Putamen (tissue), 1 donor: ENCODE measurements around the gene SRC.

Source experiments
- DNase-seq: peaks from one replicate; pipeline ENCODE4 v3.0.0-alpha.2; 2016; ENCODE audit warnings: low spot score

SRC gene

DNA sequence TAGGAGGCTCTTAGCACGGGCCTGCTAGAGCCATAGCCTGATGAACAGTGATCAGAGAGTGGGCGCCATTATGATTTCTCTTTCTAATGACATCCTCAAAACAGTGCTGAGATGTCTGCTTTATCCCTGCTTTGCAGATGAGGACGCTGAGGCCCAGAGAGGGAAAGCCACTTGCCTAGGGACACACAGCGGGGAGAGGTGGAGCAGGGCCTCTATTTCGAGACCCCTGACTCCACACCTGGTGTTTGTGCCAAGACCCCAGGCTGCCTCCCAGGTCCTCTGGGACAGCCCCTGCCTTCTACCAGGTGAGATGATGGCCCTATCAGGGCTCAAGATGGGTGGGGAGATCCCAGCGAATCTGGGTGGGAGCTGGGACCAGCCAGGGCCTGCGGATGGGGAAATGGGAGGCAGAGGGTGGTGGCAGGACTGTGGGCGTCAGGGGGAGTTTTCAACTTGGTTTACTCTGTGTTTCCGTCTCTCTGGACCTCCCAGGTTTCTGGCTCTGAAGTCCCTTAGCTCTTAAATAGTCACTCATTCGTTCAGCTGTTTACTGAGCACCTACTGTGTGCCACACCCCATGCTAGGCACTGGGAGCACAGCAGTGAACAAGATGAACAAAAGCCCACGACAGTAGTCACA lies 36.7 kb downstream of the SRC start:
- no peak for DNase-seq

DNA sequence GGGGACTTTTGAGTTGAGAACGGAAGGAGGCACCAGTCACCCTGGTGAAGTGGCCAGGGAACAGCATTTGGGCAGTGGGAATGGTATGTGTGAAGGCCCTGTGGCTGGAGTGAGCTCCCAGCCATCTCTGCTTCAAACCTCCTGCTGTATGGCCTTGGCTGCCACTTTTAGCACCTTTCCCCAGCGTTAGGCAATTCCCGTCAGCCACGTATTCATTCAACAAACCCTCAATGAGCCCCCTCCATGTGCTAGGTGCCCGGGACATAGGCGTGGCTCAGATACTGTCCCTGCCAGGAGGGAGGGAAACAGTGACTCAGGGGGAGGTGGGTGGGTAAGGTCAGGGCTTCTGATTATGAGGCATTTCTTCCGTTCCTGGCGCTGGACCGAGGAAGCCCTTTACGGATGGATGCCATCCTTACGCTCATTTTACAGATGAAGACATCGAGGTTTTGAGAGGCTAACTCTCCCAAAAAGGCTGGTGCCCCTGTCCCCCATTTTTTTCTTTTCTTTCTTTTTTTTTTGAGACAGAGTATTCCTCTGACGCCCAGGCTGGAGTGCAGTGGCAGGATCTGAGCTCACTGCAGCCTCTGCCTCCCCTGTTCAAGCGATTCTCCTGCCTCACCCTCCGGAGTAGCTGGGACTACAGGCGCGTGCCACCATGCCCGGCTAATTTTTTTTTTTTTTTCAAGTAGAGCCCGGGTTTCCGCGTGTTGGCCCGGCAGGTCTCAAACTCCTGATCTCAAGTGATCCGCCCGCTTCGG lies 37.5 kb downstream of the SRC start:
- no peak for DNase-seq

DNA sequence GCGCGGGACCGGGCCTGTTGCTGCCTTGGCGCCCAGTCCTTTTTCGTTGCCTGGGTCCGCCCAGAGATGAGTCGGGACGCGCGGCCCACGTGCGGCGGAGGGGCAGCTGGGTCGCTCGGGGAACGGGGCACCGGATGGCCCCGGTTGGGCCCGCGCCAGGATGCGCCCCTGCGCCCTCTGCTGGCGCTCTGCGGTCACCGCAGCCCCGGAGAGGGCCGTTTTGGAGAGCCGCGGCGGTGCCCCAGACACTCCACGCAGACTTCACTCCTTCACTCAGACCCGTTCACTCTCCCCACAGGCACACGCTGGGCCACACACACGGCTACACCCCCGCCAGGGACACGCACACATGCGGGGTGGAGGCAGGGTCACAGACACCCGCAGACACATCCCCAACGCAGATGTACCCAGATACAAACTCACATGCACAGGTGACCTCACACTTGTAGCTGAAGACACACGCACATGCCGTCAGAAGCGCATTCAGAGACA lies 38.8 kb downstream of the SRC start:
- no peak for DNase-seq

DNA sequence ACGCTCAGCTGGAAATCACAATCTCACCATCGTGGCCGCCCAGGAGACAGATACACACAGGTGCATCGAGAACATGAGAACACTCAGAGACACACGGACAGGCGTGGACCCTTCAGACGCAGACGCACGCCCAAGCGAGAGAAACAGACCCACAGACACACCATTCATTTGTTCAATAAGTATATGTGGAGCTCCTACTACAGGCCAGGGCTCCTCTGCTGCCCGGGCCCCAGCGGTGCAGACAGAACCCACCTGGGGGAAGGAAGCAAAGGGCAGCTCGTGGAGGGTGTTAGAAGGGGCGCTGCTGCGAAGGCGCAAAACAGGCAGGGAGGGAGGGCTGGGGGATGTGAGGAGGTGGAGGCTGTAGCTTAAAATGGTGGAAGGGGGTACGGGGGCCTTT lies 39.2 kb downstream of the SRC start:
- no peak for DNase-seq

DNA sequence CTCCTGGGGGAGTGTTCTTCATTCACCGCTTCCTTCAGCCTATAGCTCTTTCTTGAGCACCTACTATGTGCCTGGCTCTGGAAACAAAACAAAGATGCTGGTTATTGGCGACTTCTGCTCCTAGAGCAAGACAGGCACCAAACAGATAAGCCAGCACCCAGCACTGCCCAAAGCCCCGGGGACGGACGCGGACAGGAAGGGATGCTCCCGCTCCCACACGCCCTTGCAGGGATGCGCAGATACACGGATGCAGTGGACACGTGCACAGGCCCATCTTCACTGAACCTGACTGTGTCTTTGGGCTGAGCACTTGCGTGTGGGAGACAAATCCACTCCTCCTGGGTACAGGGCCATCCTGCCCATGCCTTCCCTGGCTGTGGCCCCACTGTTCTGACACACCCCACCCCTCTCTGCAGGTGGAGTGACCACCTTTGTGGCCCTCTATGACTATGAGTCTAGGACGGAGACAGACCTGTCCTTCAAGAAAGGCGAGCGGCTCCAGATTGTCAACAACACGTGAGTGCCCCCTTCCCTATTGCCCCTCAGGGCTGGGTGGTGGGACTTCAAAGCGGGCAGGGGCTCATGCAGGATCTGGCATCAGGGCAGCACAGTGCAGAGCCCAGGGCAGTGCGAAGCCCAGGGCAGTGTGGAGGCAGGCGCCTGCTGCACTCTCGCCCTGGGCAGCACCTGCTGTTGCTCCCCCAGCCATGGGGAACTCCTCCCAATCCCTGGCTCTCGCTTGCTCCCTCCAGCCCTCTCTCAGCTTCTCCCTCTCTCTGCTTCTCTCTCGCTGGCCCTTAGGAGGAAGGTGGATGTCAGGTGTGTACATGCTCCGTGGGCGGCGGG lies 39.9 kb downstream of the SRC start:
- no peak for DNase-seq

DNA sequence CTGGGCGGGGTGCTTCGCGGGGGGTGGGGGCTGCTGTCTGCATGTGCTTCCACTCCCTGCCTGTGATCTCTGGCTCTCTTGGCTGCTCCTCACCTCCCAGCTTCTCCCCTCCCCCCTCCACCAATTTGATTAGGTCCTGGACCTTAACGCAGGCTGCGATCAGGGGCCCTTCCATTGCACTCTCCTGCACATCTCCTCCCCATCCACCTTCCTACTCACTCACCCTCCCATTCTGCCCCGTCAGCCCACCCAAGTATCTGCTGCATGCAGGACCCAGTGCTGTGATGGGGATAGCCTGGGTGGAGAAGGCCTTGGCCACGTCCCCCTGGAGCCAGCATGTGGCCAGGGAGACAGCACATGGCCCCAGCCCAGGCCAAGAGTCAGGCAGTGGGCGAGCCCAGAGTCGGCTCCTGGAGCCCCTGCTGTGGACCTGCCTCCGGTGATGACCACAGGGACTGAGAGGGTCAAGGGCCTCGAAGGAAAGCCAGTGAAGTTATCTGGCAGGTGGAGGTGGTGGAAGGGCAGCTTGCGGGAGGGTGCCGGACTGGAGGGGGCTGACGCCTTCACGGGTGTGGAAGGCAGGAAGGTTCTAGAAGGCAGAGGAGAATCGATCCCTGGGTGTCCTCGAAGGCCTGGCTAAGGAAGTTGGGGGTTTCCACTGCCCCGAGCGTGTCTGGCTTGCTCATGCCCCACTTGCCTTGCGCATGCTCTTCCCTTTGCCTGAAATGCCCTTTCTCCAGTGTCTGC lies 40.7 kb downstream of the SRC start:
- no peak for DNase-seq

DNA sequence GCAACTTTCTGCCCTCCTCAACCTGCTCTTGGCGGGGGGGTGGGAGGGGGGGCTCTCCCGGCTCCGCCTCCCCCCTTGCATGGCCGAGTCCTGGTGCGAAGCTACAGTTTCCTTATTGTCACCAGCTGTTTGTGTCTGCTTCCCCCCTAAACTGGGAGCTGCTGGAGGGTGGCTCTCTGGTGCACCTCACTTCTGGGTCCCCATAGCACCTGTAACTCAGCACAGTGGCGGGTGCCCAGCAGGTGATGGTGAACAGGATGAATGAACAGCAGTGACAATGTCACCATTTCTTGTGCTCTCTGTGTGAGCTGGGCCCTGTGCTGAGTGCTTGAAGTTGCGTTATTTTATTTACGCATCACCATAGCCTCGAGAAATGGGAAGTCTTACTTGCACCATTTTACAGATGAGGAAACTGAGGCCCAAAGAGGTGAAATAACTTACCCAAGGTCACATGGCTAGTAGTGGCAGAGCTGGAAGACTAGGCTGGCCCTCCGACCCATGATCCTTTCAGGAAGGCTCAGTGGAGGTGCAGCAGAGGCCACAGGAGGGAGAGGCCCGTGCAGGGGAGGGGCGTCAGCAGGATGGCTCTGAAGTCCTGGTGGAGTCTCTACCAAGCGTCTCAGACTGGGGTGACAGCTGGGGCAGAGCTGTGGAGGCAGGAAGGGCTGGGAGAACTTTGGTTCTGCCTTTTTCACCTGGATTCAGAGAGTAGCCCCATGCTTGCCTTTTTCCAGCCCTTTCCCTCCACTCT lies 41.8 kb downstream of the SRC start:
- DNase-seq, result no peak

DNA sequence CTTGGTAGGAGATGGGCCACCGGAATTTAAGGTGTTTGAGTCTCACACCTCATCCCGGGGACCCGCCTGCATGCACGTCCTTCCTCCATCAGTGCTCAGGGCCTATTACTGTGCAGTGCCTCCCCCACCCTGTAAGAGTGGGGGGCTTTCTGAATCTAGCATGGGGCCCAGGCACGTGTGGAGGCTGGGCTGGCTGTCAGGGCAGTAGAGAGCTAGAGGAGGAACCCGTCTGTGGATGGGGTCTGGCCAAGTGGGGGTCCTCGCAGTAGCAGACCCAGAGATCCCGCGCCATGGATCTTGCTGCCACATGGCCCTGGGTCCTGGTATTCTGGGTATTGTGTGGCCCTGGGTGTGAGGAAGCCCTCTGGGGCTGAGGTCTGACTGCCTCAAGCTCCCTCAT lies 42.9 kb downstream of the SRC start:
- no peak for DNase-seq

DNA sequence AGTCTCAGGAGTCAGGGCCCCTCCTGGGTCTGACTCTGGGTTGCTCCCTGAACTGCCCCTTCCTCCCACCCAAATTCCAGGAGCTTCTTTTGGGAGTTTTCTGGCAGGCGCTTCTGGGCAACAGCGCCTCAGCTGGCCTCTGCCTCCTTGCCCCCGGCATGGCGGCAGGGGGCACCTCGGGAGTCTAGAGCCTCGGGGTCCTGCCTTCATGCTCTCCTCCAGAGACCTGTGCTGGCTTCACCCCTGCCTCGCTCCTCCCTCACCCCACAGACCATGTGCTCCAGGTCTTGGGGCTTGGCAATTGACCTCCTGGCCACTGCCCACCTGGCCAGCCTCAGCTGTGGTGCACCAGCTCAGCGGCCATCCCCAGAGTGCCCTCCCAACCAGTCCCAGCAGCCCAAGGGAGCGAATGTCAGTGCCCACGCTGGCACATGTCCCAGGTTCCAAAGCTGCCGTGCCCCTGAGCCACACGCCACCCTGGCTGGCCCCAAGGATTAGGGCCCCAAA lies 43.4 kb downstream of the SRC start:
- DNase-seq, result no peak

DNA sequence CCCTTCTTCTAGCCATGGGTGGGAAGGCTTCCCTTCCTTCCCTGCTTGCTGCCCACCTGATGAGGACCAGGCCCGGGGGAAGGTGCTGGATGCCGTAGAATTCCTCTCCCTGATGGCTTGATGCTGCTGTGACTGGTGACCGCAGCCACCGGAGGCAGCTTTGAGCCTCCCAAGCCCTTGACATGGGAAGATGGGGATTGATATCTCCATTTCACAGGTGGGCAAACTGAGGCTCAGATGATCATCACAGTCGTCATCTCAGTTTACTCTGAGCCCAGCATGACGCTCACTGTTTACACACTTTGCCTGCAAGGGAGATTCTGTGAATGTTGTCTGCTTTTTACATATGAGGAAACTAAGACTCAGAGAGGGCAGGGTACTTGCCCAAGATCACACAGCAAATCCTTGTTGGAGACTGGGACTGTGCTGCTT lies 43.9 kb downstream of the SRC start:
- DNase-seq, result no peak

DNA sequence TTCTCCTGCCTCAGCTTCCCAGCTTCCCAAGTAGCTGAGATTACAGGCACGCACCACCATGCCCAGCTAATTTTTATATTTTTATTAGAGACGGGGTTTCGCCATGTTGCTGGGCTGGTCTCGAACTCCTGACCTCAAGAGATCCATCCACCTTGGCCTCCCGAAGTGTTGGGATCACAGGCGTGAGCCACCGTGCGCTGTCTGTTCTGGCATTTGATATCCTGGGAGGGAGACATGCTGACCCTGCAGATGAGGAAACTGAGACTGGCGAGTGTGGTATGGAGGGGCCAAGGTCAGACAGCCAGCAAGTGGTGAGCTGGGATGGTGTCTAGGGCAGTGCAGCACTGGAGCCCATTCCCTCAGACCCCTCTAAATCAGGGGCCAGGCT lies 44.6 kb downstream of the SRC start:
- DNase-seq, result no peak

DNA sequence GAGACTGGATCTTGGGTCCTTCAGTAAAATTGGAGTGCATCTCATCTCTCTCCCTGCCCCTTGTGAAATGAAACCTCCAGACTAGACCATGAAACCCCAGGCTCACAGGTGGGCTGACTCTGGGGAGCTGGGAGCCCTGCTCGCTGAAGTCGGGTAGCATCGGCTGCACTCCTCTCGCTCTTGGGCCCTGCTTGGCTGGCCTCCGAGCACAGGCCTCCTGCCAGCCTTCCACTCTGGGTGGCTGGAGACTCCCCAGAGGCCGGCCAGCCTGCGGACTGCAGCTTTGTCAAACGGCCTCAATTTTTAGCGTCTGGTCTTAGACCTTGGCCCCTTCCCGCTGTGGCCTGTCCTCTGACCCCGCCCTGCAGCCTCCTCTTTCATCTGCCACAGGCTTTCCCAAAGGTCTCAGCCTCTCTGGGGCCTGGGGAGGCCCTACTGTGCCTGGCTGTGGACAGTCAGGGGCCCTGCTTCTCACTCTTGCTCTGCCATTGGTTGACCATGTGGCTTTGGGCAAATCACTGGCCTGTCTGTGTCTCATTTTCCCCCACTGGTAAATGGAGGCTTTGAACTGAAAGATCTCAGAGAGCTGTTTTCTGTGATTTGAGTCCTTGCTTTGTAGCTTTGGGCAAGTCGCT lies 45.1 kb downstream of the SRC start:
- DNase-seq, result no peak

DNA sequence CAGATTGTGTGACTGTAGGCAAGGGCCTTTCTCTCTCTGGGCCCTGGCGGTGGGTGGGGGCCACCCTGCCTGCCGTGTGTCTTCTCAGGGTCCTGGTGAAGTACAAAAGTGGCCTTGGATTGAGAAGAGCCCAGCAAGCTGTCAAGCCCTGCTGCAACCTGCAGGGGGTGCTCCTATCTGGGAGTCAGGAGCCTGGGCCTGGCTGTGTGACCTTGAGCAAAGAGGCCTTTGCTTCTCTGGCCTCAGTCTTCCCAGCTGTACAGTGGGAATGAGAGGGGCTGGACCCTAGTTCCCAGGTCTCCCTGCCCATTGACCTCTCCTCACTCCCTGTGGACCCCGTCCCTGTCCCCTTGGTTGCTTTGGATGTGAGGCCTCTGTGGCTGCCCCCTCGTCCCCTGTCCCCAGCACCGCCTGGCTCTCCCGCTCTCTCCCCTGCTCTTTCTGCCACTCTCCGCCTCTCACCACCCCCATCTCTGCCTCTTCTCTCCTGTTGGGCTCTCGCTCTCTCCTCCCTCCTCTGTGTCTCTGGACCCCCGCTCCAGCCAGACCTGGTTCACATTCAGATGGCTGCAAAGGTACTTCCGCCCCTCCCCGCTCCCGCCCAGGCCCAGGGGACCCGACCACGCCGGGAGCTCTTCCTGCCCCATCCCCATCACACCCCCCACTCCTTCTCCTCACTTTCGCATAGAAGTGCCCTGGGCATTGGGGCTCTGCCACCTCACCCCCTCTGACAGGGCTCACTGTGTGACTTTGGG lies 46.7 kb downstream of the SRC start:
- DNase-seq, result no peak

DNA sequence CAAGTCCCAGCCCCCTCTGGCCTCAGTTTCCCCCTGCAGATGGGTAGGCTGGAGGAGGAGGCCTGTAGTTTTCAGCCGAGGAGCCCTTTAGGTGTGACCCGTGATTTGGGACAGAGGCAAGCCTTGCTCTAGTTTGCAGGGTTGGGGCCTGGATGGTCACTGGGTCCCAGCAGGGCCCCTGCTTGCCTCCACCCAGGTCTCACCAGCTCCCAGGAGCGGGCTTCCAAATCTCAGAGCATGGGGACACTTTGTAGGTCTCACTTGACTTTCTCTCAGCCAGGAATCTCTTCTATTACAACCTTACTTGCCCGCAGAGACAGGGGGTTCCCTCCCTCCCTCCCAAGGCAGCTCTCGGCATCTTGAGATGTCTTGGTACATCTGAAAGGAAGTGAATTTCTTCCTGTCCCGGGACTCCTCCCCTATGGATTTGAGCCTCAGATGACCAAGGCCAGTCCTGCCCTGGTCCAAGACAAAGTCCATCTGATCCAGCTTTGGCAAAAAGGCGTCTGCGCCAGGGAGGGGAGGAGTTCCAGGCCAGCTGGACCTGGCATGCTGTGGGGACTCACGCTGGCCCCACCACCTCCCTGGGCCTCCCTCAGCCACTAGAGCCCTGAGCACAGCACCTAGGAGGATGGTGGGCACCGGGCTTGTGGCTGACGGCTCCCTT lies 47.4 kb downstream of the SRC start:
- DNase-seq, result no peak

DNA sequence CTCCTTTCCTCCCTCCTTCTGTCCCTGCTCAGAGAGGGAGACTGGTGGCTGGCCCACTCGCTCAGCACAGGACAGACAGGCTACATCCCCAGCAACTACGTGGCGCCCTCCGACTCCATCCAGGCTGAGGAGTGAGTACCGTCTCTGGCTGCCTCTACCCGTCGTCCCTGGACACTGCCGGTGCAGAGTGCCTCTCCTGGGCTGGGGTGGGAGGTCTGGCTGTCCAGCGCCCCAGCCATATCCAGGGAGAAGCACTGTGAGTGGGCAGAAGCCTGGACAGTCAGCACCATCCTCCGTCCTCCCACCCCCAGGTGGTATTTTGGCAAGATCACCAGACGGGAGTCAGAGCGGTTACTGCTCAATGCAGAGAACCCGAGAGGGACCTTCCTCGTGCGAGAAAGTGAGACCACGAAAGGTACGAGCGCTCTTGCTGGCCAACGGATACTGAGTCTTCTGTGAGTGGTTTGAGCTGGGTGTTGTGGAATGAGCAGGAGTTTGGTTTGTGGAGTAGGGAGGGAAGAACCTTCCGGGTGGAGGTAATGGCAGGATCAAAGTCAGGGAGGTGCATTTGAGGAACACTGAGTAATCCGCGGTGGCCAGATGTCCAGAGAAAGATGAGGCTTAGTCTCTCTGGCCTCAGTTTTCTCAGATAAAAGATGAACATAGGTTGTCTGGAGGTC lies 48.1 kb downstream of the SRC start:
- DNase-seq, result no peak

DNA sequence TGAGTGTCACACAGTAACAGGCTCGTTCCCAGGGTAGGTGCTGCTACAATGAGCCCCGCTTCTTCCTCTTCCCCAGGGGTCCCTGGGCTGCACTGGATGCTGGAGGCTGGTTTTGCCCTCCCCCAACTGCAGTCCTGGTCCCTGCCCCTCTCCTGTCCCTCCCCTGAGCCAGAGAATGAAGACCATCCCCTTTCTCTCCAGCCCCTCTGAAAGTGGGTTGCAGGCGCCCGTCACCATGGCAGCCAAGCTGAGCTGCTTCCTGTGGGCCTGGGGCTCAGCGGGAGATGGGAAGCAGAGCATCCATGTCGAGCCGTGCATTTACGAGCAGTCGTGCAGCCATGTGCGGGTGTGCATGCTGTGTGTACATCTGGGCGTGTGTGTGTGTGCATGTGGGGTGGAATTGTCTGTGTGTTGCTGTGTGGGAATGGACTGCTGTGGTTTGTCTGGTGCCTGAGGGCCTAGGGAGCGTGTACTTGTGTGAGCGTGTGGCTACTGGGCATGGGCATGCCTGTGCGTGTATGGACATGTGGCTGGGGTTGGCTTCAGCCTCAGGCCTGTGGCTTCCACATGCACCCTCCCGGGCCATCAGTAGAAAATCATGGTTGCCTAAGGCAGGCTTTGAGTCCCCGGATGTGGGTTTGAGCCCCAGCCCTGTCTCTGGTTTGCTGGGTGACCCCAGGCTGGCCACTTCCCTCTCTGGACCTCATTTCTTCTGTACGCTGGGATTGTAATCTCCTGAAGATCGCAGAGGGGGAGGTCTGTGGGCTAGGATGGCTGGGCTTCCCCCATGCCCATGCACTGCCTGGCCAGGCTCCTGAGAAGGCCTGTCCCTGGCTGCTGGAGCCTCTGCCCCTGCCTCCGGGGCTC lies 48.8 kb downstream of the SRC start:
- DNase-seq, result no peak

DNA sequence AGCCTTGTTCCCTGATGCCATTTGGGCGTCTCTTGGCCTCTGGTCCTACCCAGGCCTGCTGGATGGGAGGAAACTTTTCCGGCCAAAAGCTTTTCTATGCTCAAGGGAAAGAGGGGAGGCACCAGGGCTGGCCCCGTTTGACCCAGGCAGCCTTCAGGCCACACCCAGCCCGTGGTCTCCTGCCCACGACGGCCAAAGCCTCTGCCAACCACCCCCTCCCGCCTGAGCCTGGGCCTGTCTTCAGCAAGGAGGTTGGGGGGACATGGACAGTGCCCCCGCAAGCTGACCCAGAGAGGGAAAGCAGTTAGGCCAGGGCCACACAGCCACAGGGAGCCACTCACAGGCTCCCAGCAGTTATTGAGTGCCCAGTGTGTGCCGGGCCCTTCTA lies 49.5 kb downstream of the SRC start:
- DNase-seq, result no peak

DNA sequence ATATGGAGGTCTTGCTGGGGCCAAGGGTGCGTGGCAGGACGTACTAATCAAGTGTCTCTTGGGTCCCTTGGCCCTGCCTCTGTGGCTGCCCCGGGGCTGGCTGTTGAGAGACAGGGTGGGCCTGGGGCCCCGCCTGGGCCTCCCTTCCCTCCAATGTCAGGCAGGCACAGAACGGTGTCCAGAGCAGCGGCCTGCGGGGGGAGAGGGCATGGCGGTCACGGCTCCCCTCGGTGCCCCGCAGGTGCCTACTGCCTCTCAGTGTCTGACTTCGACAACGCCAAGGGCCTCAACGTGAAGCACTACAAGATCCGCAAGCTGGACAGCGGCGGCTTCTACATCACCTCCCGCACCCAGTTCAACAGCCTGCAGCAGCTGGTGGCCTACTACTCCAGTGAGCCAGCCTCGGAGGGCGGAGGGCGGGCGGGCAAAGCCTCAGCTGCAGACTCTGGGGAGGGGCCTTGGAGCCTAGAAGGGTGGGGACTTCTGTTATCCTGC lies 50.0 kb downstream of the SRC start:
- no peak for DNase-seq
